Measurements from ENCODE around the gene FKBP3. TPM values are rescaled to one million over a fixed set of nuclear protein-coding genes. Genes with fewer than 3 reads are reported as not detected.
A peak's percentile ranks its signal among the peaks of the same experiment; 100 is the strongest.
"Not testable (repeated sequence)": the region's sequence is repeated elsewhere in the genome, so short reads cannot be mapped to it uniquely, and the experiment has no call there.

Gene FKBP3
- total RNA-seq, 1 experiment from 2014 or later = 157 TPM

DNA sequence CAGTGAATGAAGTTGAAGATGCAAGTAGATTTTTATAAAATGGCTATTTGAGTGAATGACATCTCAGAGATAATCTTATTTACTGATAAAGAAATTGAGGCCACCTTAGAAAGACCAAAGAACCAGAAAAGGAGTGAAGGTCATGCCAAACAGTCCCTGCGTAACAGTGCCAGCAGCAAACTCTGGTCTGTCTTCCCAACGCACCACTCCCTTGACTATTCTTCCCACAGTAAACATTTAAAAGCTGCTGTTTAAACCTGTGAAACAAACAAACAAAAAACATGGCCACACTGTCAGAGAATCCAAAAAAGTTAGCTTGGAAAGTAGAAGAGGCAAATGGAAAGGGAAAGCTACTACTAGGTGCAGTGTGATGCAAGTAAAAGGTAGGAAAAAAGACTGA, 51.9 kb downstream of the FKBP3 start:
- Histone ChIP-seq H2BK5ac (ENCODE audit: insufficient read length, low read length) (no peak overlapping the region), H4K8ac (replicated peaks; ENCODE audit: insufficient read length, low read depth, low read length) (no peak overlapping the region), H3K79me2 (ENCODE audit: insufficient read depth, low read length) (peaks cover 26% of the 10 kb centered on the region; the same call in 1 of the 2 replicates), H3K23ac (ENCODE audit: insufficient read length, low read depth, low read length) (no peak overlapping the region), H4K20me1 (ENCODE audit: control insufficient read depth, insufficient read depth, insufficient read length) (no peaks in the 10 kb centered on the region), H3T11ph (ENCODE audit: low read length) (no peak overlapping the region), H2BK15ac (ENCODE audit: low read depth, low read length) (no peak overlapping the region), H3K23me2 (ENCODE audit: insufficient read length, low read depth, low read length, poor library complexity, severe bottlenecking) (peaks cover 3% of the 10 kb centered on the region), H3K4me2 (ENCODE audit: insufficient read depth, insufficient read length, low read length) (no peak overlapping the region), H3K56ac (ENCODE audit: insufficient read length, low read depth, low read length) (no peak overlapping the region), H2AFZ (ENCODE audit: low read length) (no peak overlapping the region), H4K91ac (ENCODE audit: insufficient read length, low read depth, low read length) (no peak overlapping the region), H3K27me3 (ENCODE audit: insufficient read depth, low read length) (no peaks in the 10 kb centered on the region), H3K4me1 (ENCODE audit: insufficient read depth, low read length) (no peaks in the 10 kb centered on the region), H3K18ac (ENCODE audit: insufficient read length, low read depth, low read length) (no peak overlapping the region), H2BK120ac (ENCODE audit: low read depth, low read length, poor library complexity, severe bottlenecking) (no peak overlapping the region), H3K79me1 (ENCODE audit: insufficient read depth, low read depth, low read length, poor library complexity, severe bottlenecking) (no peaks in the 10 kb centered on the region), H3K4ac (ENCODE audit: low read depth, low read length) (no peak overlapping the region), H4K5ac (ENCODE audit: insufficient read length, low read depth, low read length) (no peak overlapping the region), H2BK20ac (ENCODE audit: low read depth, low read length, poor library complexity, severe bottlenecking) (no peak overlapping the region), H2AK5ac (ENCODE audit: insufficient read length, low read length) (no peak overlapping the region), H2BK12ac (ENCODE audit: insufficient read length, low read depth, low read length) (no peak overlapping the region), H3K27ac (ENCODE audit: insufficient read length, low read depth, low read length) (no peak overlapping the region), H3K9ac (ENCODE audit: extremely low read depth, insufficient read length, low read length) (no peak overlapping the region), H3K14ac (ENCODE audit: insufficient read depth, low read length) (no peak overlapping the region), H3K9me3 (ENCODE audit: control insufficient read depth, low read depth, low read length) (no peaks in the 10 kb centered on the region)
- DNase-seq = no peak
- WGBS (ENCODE audit: extremely low coverage, insufficient read length, low lambda C conversion rate) = no CpG with 5 or more reads among the region's 2 CpGs
- Mint-ChIP-seq H3K4me3 (no peak overlapping the region), H3K27me3 (ENCODE audit: low read depth) (no peaks in the 10 kb centered on the region; the same call in 1 of the 2 replicates), H3K27ac (no peak overlapping the region; a peak in 1 of 7 replicates), H3K36me3 (ENCODE audit: insufficient read depth in 1 of 3, low read depth in 3 of 3) (peaks cover 0 to 19% (median 3%) of the 10 kb centered on the region in 3 experiments; a peak in 6 of 7 replicates), H3K9me3 (no peaks in the 10 kb centered on the region; a peak in 1 of 5 replicates), H3K4me1 (peaks cover 23 to 36% of the 10 kb centered on the region in 2 experiments)
- TF ChIP-seq, protein P1, sequence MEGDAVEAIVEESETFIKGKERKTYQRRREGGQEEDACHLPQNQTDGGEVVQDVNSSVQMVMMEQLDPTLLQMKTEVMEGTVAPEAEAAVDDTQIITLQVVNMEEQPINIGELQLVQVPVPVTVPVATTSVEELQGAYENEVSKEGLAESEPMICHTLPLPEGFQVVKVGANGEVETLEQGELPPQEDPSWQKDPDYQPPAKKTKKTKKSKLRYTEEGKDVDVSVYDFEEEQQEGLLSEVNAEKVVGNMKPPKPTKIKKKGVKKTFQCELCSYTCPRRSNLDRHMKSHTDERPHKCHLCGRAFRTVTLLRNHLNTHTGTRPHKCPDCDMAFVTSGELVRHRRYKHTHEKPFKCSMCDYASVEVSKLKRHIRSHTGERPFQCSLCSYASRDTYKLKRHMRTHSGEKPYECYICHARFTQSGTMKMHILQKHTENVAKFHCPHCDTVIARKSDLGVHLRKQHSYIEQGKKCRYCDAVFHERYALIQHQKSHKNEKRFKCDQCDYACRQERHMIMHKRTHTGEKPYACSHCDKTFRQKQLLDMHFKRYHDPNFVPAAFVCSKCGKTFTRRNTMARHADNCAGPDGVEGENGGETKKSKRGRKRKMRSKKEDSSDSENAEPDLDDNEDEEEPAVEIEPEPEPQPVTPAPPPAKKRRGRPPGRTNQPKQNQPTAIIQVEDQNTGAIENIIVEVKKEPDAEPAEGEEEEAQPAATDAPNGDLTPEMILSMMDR (conservative IDR thresholded peaks at IDR 0.05) = no peak

DNA sequence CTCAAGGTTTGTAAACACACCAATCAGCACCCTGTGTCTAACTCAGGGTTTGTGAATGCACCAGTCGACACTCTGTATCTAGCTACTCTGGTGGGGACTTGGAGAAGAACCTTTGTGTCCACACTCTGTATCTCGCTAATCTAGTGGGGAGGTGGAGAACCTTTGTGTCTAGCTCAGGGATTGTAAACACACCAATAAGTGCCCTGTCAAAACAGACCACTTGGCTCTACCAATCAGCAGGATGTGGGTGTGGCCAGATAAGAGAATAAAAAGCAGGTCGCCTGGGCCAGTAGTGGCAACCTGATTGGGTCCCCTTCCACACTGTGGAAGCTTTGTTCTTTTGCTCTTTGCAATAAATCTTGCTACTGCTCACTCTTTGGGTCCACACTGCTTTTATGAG, 53.2 kb downstream of the FKBP3 start:
- not testable (repeated sequence) for H3K56ac ChIP-seq (ENCODE audit: insufficient read length, low read depth, low read length); H3K4me3 Mint-ChIP-seq; H4K5ac ChIP-seq (ENCODE audit: insufficient read length, low read depth, low read length); H2BK20ac ChIP-seq (ENCODE audit: low read depth, low read length, poor library complexity, severe bottlenecking); H3K27me3 Mint-ChIP-seq (ENCODE audit: low read depth); H3K36me3 Mint-ChIP-seq (ENCODE audit: insufficient read depth in 1 of 3, low read depth in 3 of 3); H3K14ac ChIP-seq (ENCODE audit: insufficient read depth, low read length); H2BK15ac ChIP-seq (ENCODE audit: low read depth, low read length); H3K9ac ChIP-seq (ENCODE audit: extremely low read depth, insufficient read length, low read length); H2BK120ac ChIP-seq (ENCODE audit: low read depth, low read length, poor library complexity, severe bottlenecking); H4K8ac ChIP-seq (replicated peaks; ENCODE audit: insufficient read length, low read depth, low read length); H2BK5ac ChIP-seq (ENCODE audit: insufficient read length, low read length); H3K4ac ChIP-seq (ENCODE audit: low read depth, low read length); H3K4me2 ChIP-seq (ENCODE audit: insufficient read depth, insufficient read length, low read length); H3T11ph ChIP-seq (ENCODE audit: low read length); H2BK12ac ChIP-seq (ENCODE audit: insufficient read length, low read depth, low read length); H3K27ac ChIP-seq (ENCODE audit: insufficient read length, low read depth, low read length); H3K18ac ChIP-seq (ENCODE audit: insufficient read length, low read depth, low read length); H4K91ac ChIP-seq (ENCODE audit: insufficient read length, low read depth, low read length); H2AK5ac ChIP-seq (ENCODE audit: insufficient read length, low read length); H3K4me1 ChIP-seq (ENCODE audit: insufficient read depth, low read length); H3K9me3 Mint-ChIP-seq; DNase-seq; H3K79me1 ChIP-seq (ENCODE audit: insufficient read depth, low read depth, low read length, poor library complexity, severe bottlenecking); H3K23me2 ChIP-seq (ENCODE audit: insufficient read length, low read depth, low read length, poor library complexity, severe bottlenecking); H3K9me3 ChIP-seq (ENCODE audit: control insufficient read depth, low read depth, low read length); H2AFZ ChIP-seq (ENCODE audit: low read length); H3K27me3 ChIP-seq (ENCODE audit: insufficient read depth, low read length); H4K20me1 ChIP-seq (ENCODE audit: control insufficient read depth, insufficient read depth, insufficient read length); H3K23ac ChIP-seq (ENCODE audit: insufficient read length, low read depth, low read length)
- H3K27ac Mint-ChIP-seq = 0 out of 7 replicates have a peak overlapping the region, but pooled peaks of 1 of the 3 experiments have one; percentile 53
- WGBS (ENCODE audit: extremely low coverage, insufficient read length, low lambda C conversion rate) = no CpG with 5 or more reads among the region's 3 CpGs
- peaks cover 22 to 29% of the 10 kb centered on the region in 2 experiments for H3K4me1 Mint-ChIP-seq
- H3K79me2 ChIP-seq (ENCODE audit: insufficient read depth, low read length) = peaks cover 14% of the 10 kb centered on the region; the same call in 1 of the 2 replicates

Measured in H9 (cell line).